HG03354 (cell line): ENCODE measurements around the gene CERT1.
A peak's percentile ranks its signal among the peaks of the same experiment; 100 is the strongest.

ENCODE experiments used
- ATAC-seq: cut with Tn5 transposase; IDR thresholded peaks from one replicate; pipeline ENCODE4 v1.9.1; 2021; ENCODE audit warnings: mild to moderate bottlenecking; ENCODE audit not compliant: unreplicated experiment, poor library complexity, severe bottlenecking

The CERT1 gene

DNA sequence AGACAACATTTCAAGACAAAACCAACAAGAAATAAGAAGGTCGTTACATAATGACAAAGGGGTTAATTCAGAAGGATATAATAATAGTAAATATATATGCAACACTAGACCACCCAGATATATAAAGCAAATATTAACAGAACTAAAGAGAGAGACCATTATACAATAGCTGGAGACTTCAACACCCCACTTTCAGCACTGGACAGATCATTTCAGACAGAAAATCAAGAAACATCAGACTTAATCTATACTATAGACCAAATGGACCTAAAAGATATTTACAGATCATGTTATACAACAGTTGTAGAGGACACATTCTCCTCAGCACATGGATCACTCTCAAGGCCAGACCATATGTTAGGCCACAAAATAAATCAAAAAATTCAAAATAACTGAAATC, 26.8 kb downstream of the CERT1 start:
- ATAC-seq = no peak

GRCh38 chr5:75482482-75482881, 28.9 kb downstream of the CERT1 start:
- no peak for ATAC-seq

DNA sequence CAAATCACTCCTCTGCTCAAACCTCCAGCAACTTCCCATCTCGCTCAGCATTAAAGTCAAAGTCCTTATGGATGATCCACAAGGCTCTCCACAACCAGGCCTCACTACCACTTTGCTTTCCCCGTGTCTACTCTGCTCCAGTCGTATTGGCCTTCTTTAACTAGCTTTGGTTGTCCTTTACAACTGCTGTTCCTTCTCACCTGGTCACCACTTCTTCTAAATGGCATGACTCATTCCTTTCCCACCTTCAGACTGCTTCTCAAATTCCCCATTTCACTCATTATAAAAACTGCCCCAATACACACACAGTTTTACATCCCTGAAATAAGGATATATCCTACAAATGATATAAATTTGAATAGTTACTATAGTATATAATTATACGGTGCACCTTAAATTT, 30.4 kb downstream of the CERT1 start:
- ATAC-seq = no peak

- no peak for ATAC-seq
Measured at GRCh38 chr5:75475364-75475763, 36.1 kb downstream of the CERT1 start.

GRCh38 chr5:75473463-75473862, 38.0 kb downstream of the CERT1 start:
- no peak for ATAC-seq

- ATAC-seq = no peak
Measured at GRCh38 chr5:75472973-75473372, 38.5 kb downstream of the CERT1 start.

GRCh38 chr5:75471193-75471592, 40.2 kb downstream of the CERT1 start:
- ATAC-seq = peak; percentile 73

GRCh38 chr5:75469017-75469416, 42.4 kb downstream of the CERT1 start:
- ATAC-seq = no peak

DNA sequence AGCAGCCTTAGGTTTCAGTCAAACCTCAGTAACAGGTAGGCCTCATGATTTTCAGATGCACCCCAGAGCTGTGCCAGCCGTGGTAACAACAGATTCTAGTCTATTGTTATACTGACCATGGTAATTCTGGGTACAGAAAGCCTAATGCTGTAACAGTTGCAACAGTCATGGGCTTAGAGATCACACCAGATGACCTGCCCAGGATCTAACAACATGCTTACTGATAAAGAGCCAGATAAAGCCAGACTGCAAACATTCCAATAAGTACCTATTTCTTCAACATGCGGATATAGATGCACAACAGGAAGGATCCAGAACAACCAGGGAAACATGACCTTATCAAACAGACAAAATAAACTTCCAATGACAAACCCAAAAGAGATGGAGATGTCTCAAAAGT, 42.8 kb downstream of the CERT1 start:
- no peak for ATAC-seq

GRCh38 chr5:75466006-75466716, 45.3 kb downstream of the CERT1 start:
- no peak for ATAC-seq

DNA sequence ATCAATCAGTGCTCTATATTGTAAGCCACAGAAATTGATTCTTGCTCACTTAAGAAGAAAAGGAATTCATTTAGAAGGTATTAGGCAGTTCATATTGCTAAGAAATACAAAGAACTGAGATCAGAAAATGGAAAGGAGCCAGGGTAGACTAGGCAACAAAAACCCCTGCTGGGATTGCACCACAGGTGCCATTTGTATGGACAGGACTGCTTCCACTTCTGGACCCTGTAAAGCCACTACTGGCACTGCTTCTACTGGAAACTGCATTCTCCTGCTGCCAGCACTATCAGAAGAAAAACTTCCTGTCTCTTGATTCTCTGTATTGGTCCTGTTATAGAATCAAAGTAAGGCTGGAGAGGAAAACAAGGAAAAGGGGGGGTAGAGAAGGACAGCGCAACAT, 45.9 kb downstream of the CERT1 start:
- ATAC-seq = no peak

DNA sequence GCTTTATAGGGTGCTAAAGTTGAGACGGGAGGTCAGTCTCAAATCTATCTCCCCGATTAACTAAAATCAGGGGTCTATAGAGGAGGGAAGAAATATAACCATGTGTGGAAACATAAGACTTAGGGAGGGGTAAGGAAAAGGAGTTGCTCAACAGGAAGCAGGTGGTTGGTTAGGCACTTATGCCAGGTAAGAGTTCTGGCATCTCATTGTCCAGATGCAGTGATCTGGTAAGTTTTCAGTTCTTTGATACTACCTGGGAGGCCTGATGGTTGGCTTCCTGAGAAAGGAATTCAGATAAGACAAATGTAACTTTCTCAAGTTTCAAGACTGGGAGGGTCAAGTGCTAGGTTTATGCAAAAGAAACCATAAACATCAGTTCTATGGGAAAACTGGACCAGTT, 47.7 kb downstream of the CERT1 start:
- ATAC-seq = no peak

DNA sequence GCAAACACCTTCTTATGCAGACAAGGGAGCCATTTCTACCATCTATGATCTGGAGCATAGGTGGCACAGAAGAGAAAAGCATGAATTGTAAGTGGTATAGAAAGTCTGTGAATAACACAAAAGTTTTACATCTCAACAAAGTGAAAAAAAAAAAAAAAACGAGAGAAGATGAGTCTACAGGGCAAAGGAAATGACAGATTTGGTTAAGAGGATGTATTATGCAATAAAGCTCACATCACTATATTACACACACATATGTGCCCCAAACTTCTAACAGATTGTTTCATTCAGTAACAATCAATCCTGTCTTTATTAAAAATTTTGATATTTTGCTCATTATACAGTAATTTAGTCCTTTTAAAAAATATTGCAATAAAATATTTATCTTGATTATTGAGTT, 49.8 kb downstream of the CERT1 start:
- ATAC-seq = no peak

DNA sequence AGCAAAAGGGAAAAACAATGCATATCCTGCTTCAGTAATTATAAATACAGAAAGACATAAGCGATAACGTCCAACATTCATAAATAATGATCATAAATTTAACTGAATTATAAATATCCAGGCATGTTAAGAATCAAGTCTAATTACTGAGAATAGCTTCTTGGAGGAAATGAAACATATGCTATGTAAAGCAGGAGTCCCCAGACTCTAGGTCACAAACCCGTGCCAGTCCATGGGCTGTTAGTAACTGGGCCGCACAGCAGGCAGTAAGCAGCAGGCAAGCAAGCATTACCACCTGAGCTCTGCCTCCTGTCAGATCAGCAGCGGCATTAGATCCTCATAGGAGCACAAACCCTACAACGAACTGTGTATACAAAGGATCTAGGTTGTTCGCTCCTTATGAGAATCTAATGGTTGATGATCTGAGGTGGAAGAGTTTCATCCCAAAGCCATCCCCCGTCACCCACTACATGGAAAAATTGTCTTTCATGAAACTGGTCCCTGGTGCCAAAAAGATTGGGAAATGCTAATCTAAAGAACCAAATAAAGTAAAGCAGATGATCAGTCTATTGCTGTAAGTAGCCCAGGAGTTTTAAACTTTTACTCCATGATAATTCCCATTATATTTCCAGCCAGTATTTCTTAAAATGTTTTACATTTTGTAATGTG, 50.4 kb downstream of the CERT1 start:
- peak; percentile 92 for ATAC-seq

DNA sequence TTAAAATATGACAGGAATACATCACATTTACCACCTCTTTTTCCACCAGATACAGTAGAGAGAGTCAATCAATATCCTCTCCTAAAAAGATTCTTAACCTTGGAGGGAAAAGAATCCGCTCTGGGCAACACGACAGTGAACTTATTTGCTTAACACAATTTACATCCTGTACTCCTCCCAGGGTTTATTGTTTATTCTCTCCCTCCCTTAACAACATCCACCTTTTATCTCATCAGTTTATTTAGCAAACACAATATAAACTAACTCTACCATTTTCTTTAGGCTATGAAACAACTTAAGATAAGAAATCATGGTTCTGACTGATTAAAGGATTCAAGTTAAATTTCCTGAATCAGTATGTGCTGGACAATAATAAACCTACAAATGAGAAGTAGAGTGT, 50.9 kb downstream of the CERT1 start:
- peak; percentile 38 for ATAC-seq

DNA sequence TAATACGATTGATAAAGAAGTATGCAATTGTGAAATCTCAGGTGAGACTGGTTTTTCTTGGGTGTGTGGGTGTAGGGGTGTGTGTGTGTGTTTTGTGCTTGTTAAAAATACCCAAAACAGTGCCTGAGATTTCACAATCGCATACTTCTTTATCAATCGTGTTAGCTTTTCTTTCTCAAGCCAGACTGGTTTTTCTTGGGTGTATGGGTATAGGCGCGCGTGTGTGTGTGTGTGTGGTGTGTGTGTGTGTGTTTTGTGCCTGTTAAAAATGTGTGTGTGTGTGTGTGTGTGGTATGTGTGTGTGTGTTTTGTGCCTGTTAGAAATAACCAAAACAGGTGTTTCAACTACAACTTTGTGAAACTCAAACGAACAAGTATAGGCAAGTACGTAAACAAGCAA, 53.7 kb downstream of the CERT1 start:
- no peak for ATAC-seq

DNA sequence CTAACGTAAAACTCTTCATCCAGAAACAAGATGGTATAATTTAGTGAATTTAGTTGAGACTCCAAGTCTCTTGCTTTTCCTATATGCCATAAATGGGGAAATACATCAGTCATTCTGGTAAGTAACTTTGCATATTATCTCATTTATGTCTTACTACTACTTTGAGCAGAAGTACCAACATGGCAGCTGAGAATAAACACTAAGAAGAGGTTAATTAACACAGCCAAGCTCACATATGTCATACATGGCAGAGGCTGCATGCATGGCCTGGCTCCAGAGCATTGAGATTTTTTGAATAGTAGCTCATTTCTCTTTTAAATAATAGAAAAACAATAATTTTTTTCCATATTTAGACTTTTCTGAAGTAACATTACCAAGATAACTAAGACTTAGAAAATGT, 54.3 kb downstream of the CERT1 start:
- ATAC-seq = no peak

DNA sequence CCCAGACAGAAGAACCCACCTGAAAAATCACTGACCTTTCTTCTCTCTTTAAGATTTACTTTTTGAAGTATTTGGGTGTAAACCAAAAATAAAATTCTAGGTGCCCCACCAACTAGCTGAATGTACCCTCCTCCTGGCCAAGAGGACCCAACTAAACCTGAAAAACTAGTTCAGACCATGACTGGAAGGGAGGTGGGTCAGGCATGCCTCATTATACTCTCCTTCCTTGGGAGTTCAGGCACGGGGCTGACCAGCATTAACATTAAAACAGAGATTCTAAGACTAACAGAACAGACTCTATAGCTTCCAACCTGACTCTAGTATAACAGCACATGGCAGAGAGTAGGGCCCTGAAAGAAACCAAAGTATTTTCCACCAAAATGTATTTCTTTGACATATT, 61.4 kb downstream of the CERT1 start:
- no peak for ATAC-seq

DNA sequence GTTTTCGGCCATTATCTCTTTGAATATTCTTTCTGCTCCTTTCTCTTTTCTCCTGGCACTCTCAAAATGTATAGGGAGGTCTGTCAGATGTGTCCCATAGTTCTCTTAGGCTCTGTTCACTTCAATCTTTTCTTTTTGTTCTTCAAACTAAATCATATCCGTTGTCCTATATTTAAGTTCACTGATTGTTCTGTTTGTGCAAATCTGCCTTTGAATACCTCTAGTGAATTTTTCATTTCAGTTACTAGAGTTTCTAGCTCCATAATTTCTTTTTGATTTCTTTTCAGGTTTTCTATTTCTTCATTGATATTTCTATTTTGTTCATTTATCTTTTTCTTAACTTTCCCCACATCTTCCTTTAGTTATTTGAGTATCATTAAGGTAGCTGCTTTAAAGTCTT, 65.4 kb downstream of the CERT1 start:
- ATAC-seq = no peak

DNA sequence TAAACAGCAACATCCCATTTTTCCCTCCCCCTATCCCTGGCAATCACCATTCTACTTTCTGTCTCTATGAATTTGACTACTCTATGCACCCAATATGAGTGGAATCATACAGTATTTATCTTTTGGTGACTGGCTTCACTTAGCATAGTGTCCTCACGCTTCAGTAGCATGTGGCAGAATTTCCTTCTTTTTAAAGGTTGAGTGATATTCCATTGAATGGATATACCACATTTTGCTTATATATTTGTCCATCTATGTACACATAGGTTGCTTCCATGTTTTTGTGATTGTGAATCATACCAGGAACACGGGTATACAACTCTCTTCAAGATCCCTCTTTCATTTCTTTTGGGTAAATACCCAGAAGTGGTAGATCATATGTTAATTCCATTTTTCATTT, 69.9 kb downstream of the CERT1 start:
- ATAC-seq = no peak

DNA sequence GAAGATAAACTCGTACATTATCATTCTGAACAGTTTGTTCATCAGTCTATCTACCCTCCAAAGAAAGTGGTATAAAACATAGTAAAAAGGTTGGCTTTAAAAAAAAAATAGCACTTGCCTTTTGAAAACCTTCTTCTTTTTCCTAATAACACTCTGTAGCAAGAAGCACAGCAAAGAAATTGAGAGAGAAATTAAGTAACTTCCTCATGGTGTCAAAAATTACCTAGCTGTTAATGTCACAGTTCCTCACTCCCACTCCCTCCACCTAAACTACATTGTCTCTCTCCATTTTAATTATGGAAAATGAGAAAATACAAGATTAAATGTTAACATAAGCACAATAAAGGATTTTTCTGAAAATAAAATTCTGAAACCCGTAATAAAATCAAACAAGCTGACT, 72.2 kb downstream of the CERT1 start:
- no peak for ATAC-seq

GRCh38 chr5:75438722-75439121, 72.7 kb downstream of the CERT1 start:
- no peak for ATAC-seq
